H1 (cell line): ENCODE results near the gene LHPP. TPM values are rescaled to one million over a fixed set of nuclear protein-coding genes. Genes with fewer than 3 reads are reported as not detected.

Experiments used
- CTCF ChIA-PET: fragments of 300-600 bp; sonication (Branson Sonifier 250); formaldehyde crosslinking; loops from one replicate; lab custom pipeline; 2021; ENCODE audit not compliant: partially characterized antibody; lab: Charles Lee
- POLR2A ChIA-PET: fragments of 300-600 bp; sonication (Branson Sonifier 250); formaldehyde crosslinking; loops from one replicate; lab custom pipeline; 2021; ENCODE audit warnings: inconsistent platforms; ENCODE audit not compliant: partially characterized antibody; lab: Charles Lee
- DNase-seq, 2 experiments: peaks; one replicate each; pipeline versions ENCODE4 v3.0.0 to v3.0.0-alpha.2; 2010 to 2022; ENCODE audit warnings: low spot score in 2 of 2, low read depth in 1 of 2, mixed read lengths in 1 of 2
- FAIRE-seq: peaks from 2 replicates; lab custom pipeline; 2011; peaks lifted over from hg19 to GRCh38; lab: Jason Lieb, UNC
- H2AFZ ChIP-seq: 2 replicates; pipeline ENCODE4 v1.8.1; 2012; ENCODE audit warnings: low read length, inconsistent platforms
- H2AK5ac ChIP-seq: 2 replicates; pipeline ENCODE4 v1.6.1; 2013; ENCODE audit warnings: low read depth, low read length
- H2BK120ac ChIP-seq: replicated peaks from 2 replicates; pipeline ENCODE3; 2013; ENCODE audit warnings: low read depth, low read length, inconsistent platforms
- H2BK12ac ChIP-seq: 2 replicates; pipeline ENCODE4 v1.6.1; 2013; ENCODE audit warnings: low read depth, low read length
- H2BK15ac ChIP-seq: 2 replicates; pipeline ENCODE4 v1.6.1; 2013; ENCODE audit warnings: low read length
- H2BK20ac ChIP-seq: 2 replicates; pipeline ENCODE4 v1.6.1; 2013; ENCODE audit warnings: low read length
- H2BK5ac ChIP-seq: 2 replicates; pipeline ENCODE4 v1.6.1; 2013; ENCODE audit warnings: low read depth, low read length
- H3K14ac ChIP-seq: 2 replicates; pipeline ENCODE4 v1.6.1; 2013; ENCODE audit warnings: inconsistent platforms; ENCODE audit not compliant: insufficient read length
- H3K18ac ChIP-seq: 2 replicates; pipeline ENCODE4 v1.6.1; 2013; ENCODE audit warnings: low read length; ENCODE audit errors: extremely low read depth
- H3K23ac ChIP-seq: 2 replicates; pipeline ENCODE4 v1.6.1; 2013; ENCODE audit warnings: inconsistent platforms; ENCODE audit not compliant: insufficient read length
- H3K23me2 ChIP-seq: 2 replicates; pipeline ENCODE4 v1.6.1; 2013; ENCODE audit warnings: low read depth, low read length
- H3K27ac ChIP-seq: 2 replicates; pipeline ENCODE4 v1.6.1; 2011; ENCODE audit warnings: low read depth, low read length, inconsistent platforms
- H3K27me3 ChIP-seq, 4 experiments: replicated peaks in 1 of 4; 1 replicate in 1 of 4; 2 replicates in 3 of 4; pipeline versions ENCODE4 v1.6.1 to v1.8.1; 2011 to 2013; ENCODE audit warnings: low read length in 3 of 4, mild to moderate bottlenecking in 3 of 4, inconsistent platforms in 2 of 4, mixed read lengths in 2 of 4, moderate library complexity in 1 of 4; ENCODE audit not compliant: control insufficient read depth in 3 of 4, insufficient read depth in 3 of 4; ENCODE audit errors: extremely low read depth in 1 of 4
- H3K36me3 ChIP-seq, 4 experiments: 2 replicates each; pipeline versions ENCODE4 v1.6.1 to v1.8.1; 2011 to 2013; ENCODE audit warnings: mild to moderate bottlenecking in 4 of 4, low read length in 3 of 4, moderate library complexity in 2 of 4, control low read depth in 1 of 4, inconsistent platforms in 1 of 4; ENCODE audit not compliant: insufficient read depth in 4 of 4, control insufficient read depth in 2 of 4
- H3K4ac ChIP-seq: replicated peaks from 2 replicates; pipeline ENCODE3; 2013; ENCODE audit warnings: low read length, low read depth, mixed read lengths, inconsistent platforms; ENCODE audit not compliant: insufficient read length
- H3K4me1 ChIP-seq, 4 experiments: replicated peaks in 1 of 4; 1 replicate in 1 of 4; 2 replicates in 3 of 4; pipeline versions ENCODE4 v1.6.1 to v1.8.1; 2011 to 2013; ENCODE audit warnings: low read length in 3 of 4, inconsistent platforms in 2 of 4, mixed read lengths in 1 of 4; ENCODE audit not compliant: insufficient read depth in 4 of 4, control insufficient read depth in 3 of 4
- H3K4me2 ChIP-seq, 2 experiments: 2 replicates each; pipeline versions ENCODE4 v1.6.1 to v1.8.1; 2011 to 2013; ENCODE audit warnings: low read depth in 2 of 2, low read length in 2 of 2, control low read depth in 1 of 2, inconsistent platforms in 1 of 2, mild to moderate bottlenecking in 1 of 2; ENCODE audit not compliant: insufficient read depth in 1 of 2
- H3K4me3 ChIP-seq, 4 experiments: fragments of 200-600, 300-600 bp in 1 of 4; sonication (generic), shearing (Covaris generic), sonication (Bioruptor Twin) in 1 of 4; 2 replicates each; pipeline versions ENCODE4 v1.5.1 to v1.8.1; 2011 to 2016; ENCODE audit warnings: low read length in 4 of 4, low read depth in 3 of 4, control low read depth in 2 of 4, inconsistent platforms in 2 of 4, mild to moderate bottlenecking in 2 of 4, mixed read lengths in 1 of 4, moderate library complexity in 1 of 4; ENCODE audit not compliant: insufficient read depth in 2 of 4; ENCODE audit errors: extremely low read depth in 1 of 4
- H3K56ac ChIP-seq: replicated peaks from 2 replicates; pipeline ENCODE3; 2013; ENCODE audit warnings: low read depth, mild to moderate bottlenecking, mixed read lengths, low read length, inconsistent platforms; ENCODE audit not compliant: insufficient read length
- H3K79me1 ChIP-seq: 2 replicates; pipeline ENCODE4 v1.6.1; 2013; ENCODE audit warnings: low read depth, low read length, control low read depth
- H3K79me2 ChIP-seq, 2 experiments: 2 replicates each; pipeline versions ENCODE4 v1.6.1 to v1.8.1; 2012 to 2013; ENCODE audit warnings: low read length in 2 of 2, mild to moderate bottlenecking in 2 of 2, inconsistent platforms in 1 of 2; ENCODE audit not compliant: insufficient read depth in 2 of 2, control insufficient read depth in 1 of 2
- H3K9ac ChIP-seq, 4 experiments: replicated peaks in 1 of 4; 1 replicate in 1 of 4; 2 replicates in 3 of 4; pipeline versions ENCODE4 v1.6.1 to v1.8.1; 2011 to 2013; ENCODE audit warnings: low read depth in 3 of 4, low read length in 3 of 4, control low read depth in 2 of 4, mild to moderate bottlenecking in 2 of 4, moderate library complexity in 2 of 4, inconsistent platforms in 1 of 4; ENCODE audit errors: extremely low read depth in 1 of 4
- H3K9me3 ChIP-seq, 2 experiments: 2 replicates each; pipeline versions ENCODE4 v1.6.1 to v1.8.1; 2012 to 2013; ENCODE audit warnings: mild to moderate bottlenecking in 2 of 2, moderate library complexity in 2 of 2, control low read depth in 1 of 2, inconsistent platforms in 1 of 2, low read depth in 1 of 2, low read length in 1 of 2, mixed read lengths in 1 of 2; ENCODE audit not compliant: insufficient read depth in 2 of 2
- H4K20me1 ChIP-seq, 2 experiments: replicated peaks in 1 of 2; 2 replicates each; pipeline versions ENCODE3 to v1.8.1; 2011 to 2013; ENCODE audit warnings: inconsistent platforms in 2 of 2, low read length in 2 of 2, mild to moderate bottlenecking in 1 of 2; ENCODE audit not compliant: insufficient read depth in 2 of 2, control insufficient read depth in 1 of 2
- H4K5ac ChIP-seq: 2 replicates; pipeline ENCODE4 v1.6.1; 2013; ENCODE audit warnings: low read length, low read depth, mixed read lengths, inconsistent platforms; ENCODE audit not compliant: insufficient read length
- H4K8ac ChIP-seq: 2 replicates; pipeline ENCODE4 v1.8.0; 2013; ENCODE audit warnings: mild to moderate bottlenecking, moderate library complexity, low read length, inconsistent platforms; ENCODE audit not compliant: insufficient read depth; ENCODE audit errors: extremely low read depth
- H4K91ac ChIP-seq: replicated peaks from 2 replicates; pipeline ENCODE3; 2013; ENCODE audit warnings: low read length, mixed read lengths, inconsistent platforms; ENCODE audit not compliant: insufficient read length
- KDM5A ChIP-seq: fragments of 200-600 bp; IDR thresholded peaks from 2 replicates; pipeline ENCODE4 v1.7.1; 2012; ENCODE audit warnings: mild to moderate bottlenecking, low read length, inconsistent platforms, mixed read lengths
- RAD21 ChIP-seq, 2 experiments: IDR thresholded peaks in 1 of 2; conservative IDR thresholded peaks in 1 of 2; 2 replicates each; pipeline ENCODE4 v1.6.1; 2011; ENCODE audit warnings: low read depth in 2 of 2, low read length in 2 of 2, improper control_type of control experiment in 1 of 2, inconsistent platforms in 1 of 2, mild to moderate bottlenecking in 1 of 2, moderate library complexity in 1 of 2
- TAF1 ChIP-seq: IDR thresholded peaks from 2 replicates; pipeline ENCODE4 v1.6.1; 2011; ENCODE audit warnings: mild to moderate bottlenecking, low read depth, low read length
- WGBS, 2 experiments: shearing (Covaris generic) in 1 of 2; methylation state at CpG; one replicate each; pipeline versions ENCODE4 v1.1.6 to v1.1.7; 2013 to 2015; ENCODE audit warnings: low lambda C conversion rate in 2 of 2, mixed read lengths in 2 of 2, inconsistent platforms in 1 of 2, low coverage in 1 of 2, missing lambda C conversion rate in 1 of 2; ENCODE audit not compliant: insufficient replicate concordance in 2 of 2, insufficient coverage in 1 of 2, insufficient read length in 1 of 2; ENCODE audit errors: extremely low coverage in 1 of 2, missing lambda C conversion rate in 1 of 2; 5-methylcytosine and 5-hydroxymethylcytosine counted together
- polyA plus RNA-seq, 7 experiments: library from polyadenylated mRNA; depleted of rRNA in 3 of 7; stranded (reverse) in 5 of 7; unstranded in 2 of 7; fragments of >200 nt in 5 of 7; fragments of 200-250 nt in 2 of 7; gene quantifications; 1 replicate in 5 of 7; 2 replicates in 1 of 7; 4 replicates in 1 of 7; pipeline versions ENCODE4 v1.2.1 to v1.2.3, GENCODE V29; 2011 to 2013; ENCODE audit warnings: missing spikeins in 2 of 7, mixed read lengths in 2 of 7
- total RNA-seq: library from RNA; stranded (reverse); fragmentation: NEBNext Ultra II Directional; extraction: Animal tissue kit (Norgen Biotek cat#: 25700); gene quantifications from 2 replicates; pipeline ENCODE4 v1.2.1, GENCODE V29; 2021
- TF ChIP-seq, protein P1 (sequence below), 3 experiments: IDR thresholded peaks; 1 replicate in 2 of 3; 2 replicates in 1 of 3; pipeline versions ENCODE4 v1.5.1 to v1.6.1; 2011; ENCODE audit warnings: low read length in 3 of 3, mild to moderate bottlenecking in 3 of 3, inconsistent platforms in 2 of 3, low read depth in 1 of 3, moderate library complexity in 1 of 3; ENCODE audit not compliant: insufficient read depth in 1 of 3; ENCODE audit errors: control extremely low read depth in 1 of 3

Gene LHPP
- total and polyA plus RNA-seq, 2 of the 8 experiments (the other 6 are each of a cell fraction or from before 2014, with no cell fraction given), result 26.0 to 45.0 TPM

DNA sequence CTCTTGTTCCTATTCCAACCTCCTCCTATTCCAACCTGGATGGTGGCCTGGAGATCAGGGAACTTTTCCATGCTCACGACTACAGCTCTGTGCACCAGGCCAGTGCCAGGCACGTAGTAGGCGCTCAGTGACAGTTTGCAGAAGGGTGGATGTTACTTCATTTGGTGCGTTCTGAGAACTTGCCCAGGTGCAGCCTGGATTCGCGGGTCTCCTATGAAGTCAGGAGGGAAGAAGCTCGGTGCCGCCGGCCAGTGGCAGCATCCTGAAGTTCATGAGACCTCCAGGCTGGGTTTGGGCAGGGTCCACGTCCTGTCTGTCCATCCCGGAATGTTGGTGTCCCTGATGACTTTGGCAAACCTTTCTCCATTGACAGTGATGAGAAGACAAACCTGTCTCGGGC, 21.3 kb downstream of the LHPP start:
- Histone ChIP-seq H4K20me1 (peaks cover 0 to 2% of the 10 kb centered on the region in 2 experiments), H2BK5ac (peak overlapping the region; percentile 84), H3K9me3 (peaks cover 6 to 8% of the 10 kb centered on the region in 2 experiments; a peak in 3 of 4 replicates), H3K9ac (no peak overlapping the region), H4K5ac (no peak overlapping the region), H2AK5ac (no peak overlapping the region), H2AFZ (no peak overlapping the region), H2BK12ac (no peak overlapping the region), H2BK20ac (no peak overlapping the region), H3K23ac (no peak overlapping the region), H3K79me2 (no peaks in the 10 kb centered on the region)
- WGBS, 2 experiments, result 92% methylated on average over 12 of the region's 12 CpGs; no CpG with 5 or more reads in 1 of the 2 experiments
- FAIRE-seq, result no peak
- TF ChIP-seq, protein P1, sequence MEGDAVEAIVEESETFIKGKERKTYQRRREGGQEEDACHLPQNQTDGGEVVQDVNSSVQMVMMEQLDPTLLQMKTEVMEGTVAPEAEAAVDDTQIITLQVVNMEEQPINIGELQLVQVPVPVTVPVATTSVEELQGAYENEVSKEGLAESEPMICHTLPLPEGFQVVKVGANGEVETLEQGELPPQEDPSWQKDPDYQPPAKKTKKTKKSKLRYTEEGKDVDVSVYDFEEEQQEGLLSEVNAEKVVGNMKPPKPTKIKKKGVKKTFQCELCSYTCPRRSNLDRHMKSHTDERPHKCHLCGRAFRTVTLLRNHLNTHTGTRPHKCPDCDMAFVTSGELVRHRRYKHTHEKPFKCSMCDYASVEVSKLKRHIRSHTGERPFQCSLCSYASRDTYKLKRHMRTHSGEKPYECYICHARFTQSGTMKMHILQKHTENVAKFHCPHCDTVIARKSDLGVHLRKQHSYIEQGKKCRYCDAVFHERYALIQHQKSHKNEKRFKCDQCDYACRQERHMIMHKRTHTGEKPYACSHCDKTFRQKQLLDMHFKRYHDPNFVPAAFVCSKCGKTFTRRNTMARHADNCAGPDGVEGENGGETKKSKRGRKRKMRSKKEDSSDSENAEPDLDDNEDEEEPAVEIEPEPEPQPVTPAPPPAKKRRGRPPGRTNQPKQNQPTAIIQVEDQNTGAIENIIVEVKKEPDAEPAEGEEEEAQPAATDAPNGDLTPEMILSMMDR (IDR thresholded peaks at IDR 0.05; ENCODE audit: control extremely low read depth in 1 of 3, insufficient read depth in 1 of 3, low read depth in 1 of 3, low read length in 3 of 3), result peak; percentile 6 to 31 (median 13); a peak in 3 of 4 replicates
- TF ChIP-seq TAF1 (no peak), RAD21 (IDR thresholded peaks at IDR 0.05 in 1 of 2, conservative IDR thresholded peaks at IDR 0.05 in 1 of 2; ENCODE audit: low read depth in 2 of 2, low read length in 2 of 2) (peak; percentile 25 to 46; a peak in 3 of 4 replicates), KDM5A (no peak)
- TF ChIP-seq, all 59 proteins: peak for 2
- Histone ChIP-seq H3K4me3 (no peak overlapping the region), H4K8ac (no peak overlapping the region), H3K4me2 (no peak overlapping the region), H3K56ac (no peak overlapping the region), H3K27ac (no peak overlapping the region), H2BK15ac (0 out of 2 replicates have a peak overlapping the region, but pooled peaks have one; percentile 36), H3K4ac (no peak overlapping the region), H2BK120ac (no peak overlapping the region), H3K79me1 (peaks cover 11% of the 10 kb centered on the region), H3K27me3 (no peaks in the 10 kb centered on the region), H3K23me2 (0 out of 2 replicates have a peak, but pooled peaks cover 2% of the 10 kb centered on the region), H3K14ac (no peak overlapping the region), H3K36me3 (peaks cover 0 to 10% (median 4%) of the 10 kb centered on the region in 4 experiments; a peak in 5 of 8 replicates), H4K91ac (peak overlapping the region; percentile 1), H3K4me1 (peaks cover 2 to 12% (median 6%) of the 10 kb centered on the region in 4 experiments; a peak in 6 of 7 replicates), H3K18ac (0 out of 2 replicates have a peak overlapping the region, but pooled peaks have one; percentile 13)
- POLR2A ChIA-PET, result interaction anchor here (0.6 to 1.7 kb wide), 6 partner anchors 10 to 270 kb away, joined by 3 to 6 read pairs (median 3); no protein-coding TSS in a partner anchor
- CTCF ChIA-PET, result interaction anchor here (1.0 to 3.2 kb wide), 6 partner anchors 10 to 49 kb away, joined by 3 to 14 read pairs (median 4); partner anchors contain the start of gene NKX1-2
- DNase-seq, result no peak
